Keratinocyte (primary cell): Measurements from ENCODE around the gene MED29.

Experiments used
- CTCF ChIP-seq, 3 experiments: IDR thresholded peaks in 1 of 3; conservative IDR thresholded peaks in 1 of 3; optimal IDR thresholded peaks in 1 of 3; 2 replicates in 2 of 3; 3 replicates in 1 of 3; pipeline versions ENCODE3 to v1.5.1; 2011; ENCODE audit warnings: low read length in 3 of 3, mild to moderate bottlenecking in 3 of 3, moderate library complexity in 2 of 3, control low read depth in 1 of 3, inconsistent platforms in 1 of 3; ENCODE audit not compliant: insufficient read depth in 2 of 3; ENCODE audit errors: extremely low read depth in 1 of 3
- EZH2 ChIP-seq: IDR thresholded peaks from one replicate; pipeline ENCODE4 v1.6.1; 2012; ENCODE audit warnings: inconsistent platforms, mild to moderate bottlenecking, low read length, moderate library complexity

GRCh38 chr19:39356073-39356472, 35.1 kb upstream of the MED29 start:
- no peak for TF ChIP-seq CTCF (optimal IDR thresholded peaks at IDR 0.05 in 1 of 3, IDR thresholded peaks at IDR 0.05 in 1 of 3, conservative IDR thresholded peaks at IDR 0.05 in 1 of 3; ENCODE audit: extremely low read depth in 1 of 3, insufficient read depth in 2 of 3, low read length in 3 of 3)
- no peak for TF ChIP-seq EZH2
